Kidney capillary endothelial cell (primary cell): ENCODE data around the gene RPL19.

Source experiments
- DNase-seq: peaks from one replicate; pipeline ENCODE4 v3.0.0-alpha.2; 2018; ENCODE audit warnings: low spot score

The RPL19 gene

GRCh38 chr17:39197380-39198185 is 2.5 kb upstream of the RPL19 start, which contains the start of gene CACNB1:
TSS of gene CACNB1 (minus strand) at chr17:39197669. CDS start at chr17:39197495, 174 bp downstream.
- peak; percentile 25 for DNase-seq

- DNase-seq: no peak
Measured at GRCh38 chr17:39198186-39198566, 1.9 kb upstream of the RPL19 start.

GRCh38 chr17:39199820-39200069 is 338 bp upstream of the RPL19 start:
- no peak for DNase-seq

- no peak for DNase-seq
Measured at GRCh38 chr17:39200957-39201510, 951 bp downstream of the RPL19 start.

- DNase-seq: no peak
Measured at GRCh38 chr17:39204245-39204644, 4.2 kb downstream of the RPL19 start.

- DNase-seq: no peak
Measured at GRCh38 chr17:39205112-39205526, 5.0 kb downstream of the RPL19 start.

GRCh38 chr17:39208136-39208535 is 8.1 kb downstream of the RPL19 start:
- DNase-seq: no peak

GRCh38 chr17:39208893-39209292 is 8.8 kb downstream of the RPL19 start:
- DNase-seq: no peak

GRCh38 chr17:39209317-39210092 is 9.4 kb downstream of the RPL19 start:
- peak; percentile 35 for DNase-seq

GRCh38 chr17:39210093-39210434 is 10.0 kb downstream of the RPL19 start:
- DNase-seq: no peak

GRCh38 chr17:39212195-39212810 is 12.2 kb downstream of the RPL19 start:
- no peak for DNase-seq

- DNase-seq: no peak
Measured at GRCh38 chr17:39212841-39213480, 12.9 kb downstream of the RPL19 start.

GRCh38 chr17:39213852-39214251 is 13.8 kb downstream of the RPL19 start:
- DNase-seq: no peak

- no peak for DNase-seq
Measured at GRCh38 chr17:39217734-39218369, 17.8 kb downstream of the RPL19 start.

GRCh38 chr17:39218906-39219305 is 18.8 kb downstream of the RPL19 start:
- DNase-seq: no peak

GRCh38 chr17:39219647-39220154 is 19.6 kb downstream of the RPL19 start:
- no peak for DNase-seq

- no peak for DNase-seq
Measured at GRCh38 chr17:39221572-39221971, 21.5 kb downstream of the RPL19 start.

GRCh38 chr17:39222151-39222550 is 22.1 kb downstream of the RPL19 start:
- DNase-seq: no peak

- no peak for DNase-seq
Measured at GRCh38 chr17:39222866-39223834, 23.1 kb downstream of the RPL19 start.
